PC-3 (cell line): ENCODE measurements around the gene FMO3.

Experiments used
- CTCF ChIP-seq: fragments of 300-600 bp; sonication (generic); conservative IDR thresholded peaks from 2 replicates; pipeline ENCODE4 v1.5.1; 2017; ENCODE audit warnings: antibody characterized with exemption, low read depth, mild to moderate bottlenecking, low read length
- EZH2 ChIP-seq: fragments of 300-600 bp; sonication (generic); IDR thresholded peaks from one replicate; pipeline ENCODE4 v1.6.1; 2017; ENCODE audit warnings: antibody characterized with exemption, mild to moderate bottlenecking, low read length; ENCODE audit not compliant: unreplicated experiment
- EZH2phosphoT487 ChIP-seq: fragments of 300-600 bp; sonication (generic); IDR thresholded peaks from 2 replicates; pipeline ENCODE4 v1.6.1; 2018; ENCODE audit warnings: mild to moderate bottlenecking, antibody characterized with exemption, low read length, borderline replicate concordance

- TF ChIP-seq CTCF (no peak), EZH2 (no peak), EZH2phosphoT487 (no peak)
These were observed 43.7 kb downstream of the FMO3 start for GRCh38 chr1:171134204-171134923.
